Neural progenitor cell (in vitro differentiated cells): ENCODE results near the gene PADI3. TPM values are rescaled to one million over a fixed set of nuclear protein-coding genes. Genes with fewer than 3 reads are reported as not detected.

Experiments
- DNase-seq: peaks from one replicate; pipeline ENCODE4 v3.0.0-alpha.2; 2016; ENCODE audit warnings: low spot score
- H2AFZ ChIP-seq: fragments of 200-600 bp; sonication (generic); replicated peaks from 2 replicates; pipeline ENCODE4 v1.6.1; 2016; ENCODE audit warnings: antibody characterized with exemption
- H3F3A ChIP-seq: fragments of 200-600 bp; sonication (generic); 2 replicates; pipeline ENCODE4 v1.6.1; 2016; ENCODE audit warnings: antibody characterized with exemption, low read depth
- H3K27ac ChIP-seq: fragments of 200-600 bp; sonication (generic); 2 replicates; pipeline ENCODE4 v1.5.1; 2016; ENCODE audit warnings: mild to moderate bottlenecking
- H3K27me3 ChIP-seq: fragments of 200-600 bp; sonication (generic); 2 replicates; pipeline ENCODE4 v1.6.1; 2016; ENCODE audit warnings: mild to moderate bottlenecking, moderate library complexity
- H3K36me3 ChIP-seq: fragments of 200-600 bp; sonication (generic); 2 replicates; pipeline ENCODE4 v1.5.1; 2016
- H3K4me1 ChIP-seq: fragments of 200-600 bp; sonication (generic); 2 replicates; pipeline ENCODE4 v1.6.1; 2016; ENCODE audit warnings: mixed run types
- H3K4me2 ChIP-seq: fragments of 200-600 bp; sonication (generic); 2 replicates; pipeline ENCODE4 v1.6.1; 2016
- H3K4me3 ChIP-seq: fragments of 200-600 bp; sonication (generic); 2 replicates; pipeline ENCODE4 v1.5.1; 2016
- H3K79me2 ChIP-seq: fragments of 200-600 bp; sonication (generic); 2 replicates; pipeline ENCODE4 v1.6.1; 2016; ENCODE audit warnings: low read depth
- H3K9ac ChIP-seq: fragments of 200-600 bp; sonication (generic); 2 replicates; pipeline ENCODE4 v1.6.1; 2016
- H3K9me3 ChIP-seq: fragments of 200-600 bp; sonication (generic); 2 replicates; pipeline ENCODE4 v1.5.1; 2016; ENCODE audit warnings: low read depth
- H4K20me1 ChIP-seq: fragments of 200-600 bp; sonication (generic); 2 replicates; pipeline ENCODE4 v1.6.1; 2016; ENCODE audit warnings: low read depth
- H3K27ac Mint-ChIP-seq: 3 replicates; pipeline ENCODE4 v1.8.0; 2021; ENCODE audit warnings: mixed read lengths
- H3K27me3 Mint-ChIP-seq: 2 replicates; pipeline ENCODE4 v1.8.0; 2022; ENCODE audit warnings: low read depth, mild to moderate bottlenecking, inconsistent platforms, moderate library complexity, mixed read lengths; ENCODE audit not compliant: insufficient read depth
- H3K36me3 Mint-ChIP-seq: 3 replicates; pipeline ENCODE4 v1.8.0; 2021; ENCODE audit warnings: mixed read lengths
- H3K4me1 Mint-ChIP-seq: 3 replicates; pipeline ENCODE4 v1.8.0; 2021; ENCODE audit warnings: mixed read lengths
- H3K4me3 Mint-ChIP-seq: 3 replicates; pipeline ENCODE4 v1.8.0; 2021; ENCODE audit warnings: mild to moderate bottlenecking, moderate library complexity, mixed read lengths
- H3K9me3 Mint-ChIP-seq: 3 replicates; pipeline ENCODE4 v1.8.0; 2020; ENCODE audit warnings: mixed read lengths
- EZH2 ChIP-seq: fragments of 200-600 bp; sonication (generic); IDR thresholded peaks from 2 replicates; pipeline ENCODE4 v1.6.1; 2017; ENCODE audit warnings: antibody characterized with exemption, mild to moderate bottlenecking, moderate library complexity
- EZH2phosphoT487 ChIP-seq: fragments of 200-600 bp; sonication (generic); IDR thresholded peaks from 2 replicates; pipeline ENCODE4 v1.6.1; 2017; ENCODE audit warnings: antibody characterized with exemption
- microRNA-seq: library from miRNA; unstranded; fragments of <30 nt; microRNA quantifications from one replicate; pipeline ENCODE4, GENCODE V29; 2016
- small RNA-seq: library from RNA; depleted of rRNA; stranded (forward); fragments of <200 nt; gene quantifications from one replicate; pipeline ENCODE3, GENCODE V24; 2015
- total RNA-seq: library from RNA; depleted of rRNA; stranded (reverse); fragments of >200 nt; gene quantifications from 2 replicates; pipeline ENCODE4 v1.2.3, GENCODE V29; 2015; ENCODE audit warnings: low replicate concordance
- TF ChIP-seq, protein P1 (sequence below): fragments of 200-600 bp; sonication (generic); IDR thresholded peaks from 2 replicates; pipeline ENCODE4 v1.5.1; 2017; ENCODE audit warnings: antibody characterized with exemption, mild to moderate bottlenecking

PADI3 gene
- total RNA-seq, 1 donor from 2014 or later = 1.0 TPM

- H3K36me3 Mint-ChIP-seq = no peaks in the 10 kb centered on the region
- TF ChIP-seq, protein P1, sequence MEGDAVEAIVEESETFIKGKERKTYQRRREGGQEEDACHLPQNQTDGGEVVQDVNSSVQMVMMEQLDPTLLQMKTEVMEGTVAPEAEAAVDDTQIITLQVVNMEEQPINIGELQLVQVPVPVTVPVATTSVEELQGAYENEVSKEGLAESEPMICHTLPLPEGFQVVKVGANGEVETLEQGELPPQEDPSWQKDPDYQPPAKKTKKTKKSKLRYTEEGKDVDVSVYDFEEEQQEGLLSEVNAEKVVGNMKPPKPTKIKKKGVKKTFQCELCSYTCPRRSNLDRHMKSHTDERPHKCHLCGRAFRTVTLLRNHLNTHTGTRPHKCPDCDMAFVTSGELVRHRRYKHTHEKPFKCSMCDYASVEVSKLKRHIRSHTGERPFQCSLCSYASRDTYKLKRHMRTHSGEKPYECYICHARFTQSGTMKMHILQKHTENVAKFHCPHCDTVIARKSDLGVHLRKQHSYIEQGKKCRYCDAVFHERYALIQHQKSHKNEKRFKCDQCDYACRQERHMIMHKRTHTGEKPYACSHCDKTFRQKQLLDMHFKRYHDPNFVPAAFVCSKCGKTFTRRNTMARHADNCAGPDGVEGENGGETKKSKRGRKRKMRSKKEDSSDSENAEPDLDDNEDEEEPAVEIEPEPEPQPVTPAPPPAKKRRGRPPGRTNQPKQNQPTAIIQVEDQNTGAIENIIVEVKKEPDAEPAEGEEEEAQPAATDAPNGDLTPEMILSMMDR = no peak
- no peak for TF ChIP-seq EZH2
- no peak for TF ChIP-seq EZH2phosphoT487
- H3K27ac ChIP-seq = no peak overlapping the region
- H3K9me3 Mint-ChIP-seq = peaks cover 4% of the 10 kb centered on the region
- H3K4me3 ChIP-seq = no peak overlapping the region
- no peak overlapping the region for H3K4me3 Mint-ChIP-seq
- H2AFZ ChIP-seq = no peak overlapping the region
- H3K27me3 Mint-ChIP-seq = peaks cover 3% of the 10 kb centered on the region
- no peak overlapping the region for H3K4me2 ChIP-seq
- H3K4me1 ChIP-seq = no peaks in the 10 kb centered on the region
- no peaks in the 10 kb centered on the region for H3F3A ChIP-seq
- H3K9ac ChIP-seq = no peak overlapping the region
- H3K27me3 ChIP-seq = peaks cover 4% of the 10 kb centered on the region
- no peaks in the 10 kb centered on the region for H4K20me1 ChIP-seq
- no peaks in the 10 kb centered on the region for H3K36me3 ChIP-seq
- no peaks in the 10 kb centered on the region for H3K79me2 ChIP-seq
- peaks cover 2% of the 10 kb centered on the region for H3K4me1 Mint-ChIP-seq
- no peak for DNase-seq
- no peaks in the 10 kb centered on the region for H3K9me3 ChIP-seq
- H3K27ac Mint-ChIP-seq = no peak overlapping the region
Measured at GRCh38 chr1:17333081-17333480, 84.2 kb downstream of the PADI3 start.

Small RNA genes lying within 50 kb of the gene (microRNA-seq; reads per million reads assigned to microRNA genes)
- gene MIR3972 = not detected

Small RNA genes lying within 50 kb of the gene (small RNA-seq; reads per million reads assigned to genes)
- not detected for gene MIR3972

Other genes starting within 250 kb of the PADI3 start
- 18.8 and 46.6 TPM in 2 replicates for gene ATP13A2, start 237.2 kb upstream of the PADI3 start, total RNA-seq
- 53.8 and 61.2 TPM in 2 replicates for gene SDHB, start 195.1 kb upstream of the PADI3 start, total RNA-seq
- gene PADI2, start 129.6 kb upstream of the PADI3 start, total RNA-seq = 0.77 and 1.4 TPM in 2 replicates
- 0.09 and 0.25 TPM in 2 replicates for gene PADI1, start 44.0 kb upstream of the PADI3 start, total RNA-seq
- gene PADI4, start 59.1 kb downstream of the PADI3 start, total RNA-seq = not detected in 2 replicates
- not detected in 2 replicates for gene PADI6, start 123.1 kb downstream of the PADI3 start, total RNA-seq
- 126 and 165 TPM in 2 replicates for gene RCC2, start 190.6 kb downstream of the PADI3 start, total RNA-seq